Lower lobe of right lung (tissue), 2 donors: ENCODE results near the gene ELK4. TPM values are rescaled to one million over a fixed set of nuclear protein-coding genes. Genes with fewer than 3 reads are reported as not detected.

Source experiments
- ATAC-seq, 2 donors: fragments of 200-7000 bp; cut with Tn5 transposase; one replicate each; pipeline ENCODE4 v1.9.1; 2020 to 2022; ENCODE audit warnings: mild to moderate bottlenecking in 2 of 2, moderate library complexity in 2 of 2
- DNase-seq: peaks from one replicate; pipeline ENCODE4 v3.0.0-alpha.2; 2020
- H3K27ac ChIP-seq: fragments of 200-600 bp; one replicate; pipeline ENCODE4 v1.8.0; 2022
- H3K27me3 ChIP-seq: fragments of 200-600 bp; one replicate; pipeline ENCODE4 v1.8.0; 2022; ENCODE audit warnings: low read depth
- H3K36me3 ChIP-seq: fragments of 200-600 bp; one replicate; pipeline ENCODE4 v1.8.0; 2022; ENCODE audit warnings: mild to moderate bottlenecking
- H3K4me1 ChIP-seq: fragments of 200-600 bp; one replicate; pipeline ENCODE4 v1.8.0; 2022
- H3K4me3 ChIP-seq: fragments of 200-600 bp; one replicate; pipeline ENCODE4 v1.8.0; 2022; ENCODE audit warnings: mild to moderate bottlenecking
- H3K9me3 ChIP-seq: fragments of 200-600 bp; one replicate; pipeline ENCODE4 v1.8.0; 2022
- CTCF ChIP-seq: fragments of 200-600 bp; IDR thresholded peaks from one replicate; pipeline ENCODE4 v1.8.0; 2022; ENCODE audit warnings: antibody characterized with exemption, mild to moderate bottlenecking
- intact Hi-C: fragments of 100-400 bp; cut with DNase I; formaldehyde crosslinking; loops from one replicate; pipeline ENCODE4 v1.11.0; 2022
- total RNA-seq: library from RNA; stranded (reverse); fragmentation: NEBNext Ultra II Directional; extraction: Animal tissue kit (Norgen Biotek cat#: 25700); gene quantifications from one replicate; pipeline ENCODE4 v1.2.1, GENCODE V29; 2021
- donor health status: DM: no; HTN: yes; CAD: no; lungs with severe emphysema.

ELK4 gene
- total RNA-seq, 1 donor from 2014 or later: 62.8 TPM

GRCh38 chr1:205572421-205572820, 59.4 kb downstream of the ELK4 start:
- H3K9me3 ChIP-seq: no peaks in the 10 kb centered on the region
- H3K27ac ChIP-seq: no peak overlapping the region
- peaks cover 7% of the 10 kb centered on the region for H3K4me1 ChIP-seq
- DNase-seq (no peak), ATAC-seq (no peak)
- no peak for TF ChIP-seq CTCF
- H3K4me3 ChIP-seq: no peak overlapping the region
- intact Hi-C loops: no loop called here
- peaks cover 28% of the 10 kb centered on the region for H3K27me3 ChIP-seq
- no peaks in the 10 kb centered on the region for H3K36me3 ChIP-seq

GRCh38 chr1:205571747-205572146, 60.1 kb downstream of the ELK4 start:
- TF ChIP-seq CTCF: no peak
- Histone ChIP-seq H3K27me3 (peaks cover 29% of the 10 kb centered on the region), H3K27ac (no peak overlapping the region), H3K4me1 (peaks cover 7% of the 10 kb centered on the region), H3K9me3 (no peaks in the 10 kb centered on the region), H3K36me3 (no peaks in the 10 kb centered on the region), H3K4me3 (no peak overlapping the region)
- intact Hi-C loops: no loop called here
- DNase-seq (no peak), ATAC-seq (no peak)

- H3K9me3 ChIP-seq: no peaks in the 10 kb centered on the region
- intact Hi-C loops: no loop called here
- no peak for DNase-seq
- H3K4me3 ChIP-seq: no peak overlapping the region
- no peaks in the 10 kb centered on the region for H3K36me3 ChIP-seq
- no peak for TF ChIP-seq CTCF
- peaks cover 7% of the 10 kb centered on the region for H3K4me1 ChIP-seq
- no peak overlapping the region for H3K27ac ChIP-seq
- no peak for ATAC-seq
- H3K27me3 ChIP-seq: peaks cover 29% of the 10 kb centered on the region
These were observed 60.8 kb downstream of the ELK4 start for GRCh38 chr1:205570796-205571537.

GRCh38 chr1:205570173-205570501, 61.7 kb downstream of the ELK4 start:
- Histone ChIP-seq H3K27ac (no peak overlapping the region), H3K4me3 (peak overlapping the region; percentile 53), H3K36me3 (no peaks in the 10 kb centered on the region), H3K4me1 (peaks cover 7% of the 10 kb centered on the region), H3K9me3 (no peaks in the 10 kb centered on the region), H3K27me3 (peaks cover 29% of the 10 kb centered on the region)
- intact Hi-C loops: no loop called here
- no peak for DNase-seq
- ATAC-seq: no peak
- no peak for TF ChIP-seq CTCF

- intact Hi-C loops: no loop called here
- no peak for TF ChIP-seq CTCF
- no peaks in the 10 kb centered on the region for H3K36me3 ChIP-seq
- no peak for DNase-seq
- no peaks in the 10 kb centered on the region for H3K9me3 ChIP-seq
- H3K4me3 ChIP-seq: peak overlapping the region; percentile 53
- peaks cover 29% of the 10 kb centered on the region for H3K27me3 ChIP-seq
- H3K4me1 ChIP-seq: peaks cover 8% of the 10 kb centered on the region
- peak overlapping the region; percentile 53 for H3K27ac ChIP-seq
- ATAC-seq: peak in 1 of 2 donors; percentile 16
These were observed 62.2 kb downstream of the ELK4 start for GRCh38 chr1:205569411-205570172.
